NCI-H1417 (cell line): ENCODE data around the gene GBX1.

ENCODE experiments used
- DNase-seq, 3 experiments: peaks; one replicate each; lab custom pipeline; 2025; lab: John Stamatoyannopoulos, UW

The GBX1 gene

GRCh38 chr7:151193203-151193978 is 25.9 kb upstream of the GBX1 start:
- DNase-seq = no peak

- DNase-seq = no peak
Observed at GRCh38 chr7:151192002-151192539, 24.6 kb upstream of the GBX1 start.

GRCh38 chr7:151191544-151191943 is 24.1 kb upstream of the GBX1 start:
- DNase-seq = no peak

- DNase-seq = no peak
Observed at GRCh38 chr7:151189038-151189437, 21.5 kb upstream of the GBX1 start.

- DNase-seq = no peak
Observed at GRCh38 chr7:151188252-151188542, 20.7 kb upstream of the GBX1 start.

GRCh38 chr7:151187409-151188251 is 20.1 kb upstream of the GBX1 start:
- DNase-seq = no peak

GRCh38 chr7:151186640-151187408 is 19.3 kb upstream of the GBX1 start, which contains the start of gene ASB10:
TSS of gene ASB10 (minus strand) at chr7:151187250. CDS start at chr7:151187130, 120 bp downstream.
- no peak for DNase-seq

GRCh38 chr7:151185762-151186639 is 18.5 kb upstream of the GBX1 start:
- no peak for DNase-seq

GRCh38 chr7:151181011-151181431 is 13.5 kb upstream of the GBX1 start:
- no peak for DNase-seq

- no peak for DNase-seq
Observed at GRCh38 chr7:151179946-151180345, 12.5 kb upstream of the GBX1 start.

- no peak for DNase-seq
Observed at GRCh38 chr7:151179287-151179860, 11.9 kb upstream of the GBX1 start.

GRCh38 chr7:151178831-151179230 is 11.3 kb upstream of the GBX1 start:
- no peak for DNase-seq

GRCh38 chr7:151178236-151178635 is 10.7 kb upstream of the GBX1 start:
- no peak for DNase-seq

- no peak for DNase-seq
Observed at GRCh38 chr7:151177310-151177709, 9.8 kb upstream of the GBX1 start.

GRCh38 chr7:151176401-151176800 is 8.9 kb upstream of the GBX1 start:
- DNase-seq = no peak

GRCh38 chr7:151175793-151176311 is 8.4 kb upstream of the GBX1 start:
- no peak for DNase-seq

GRCh38 chr7:151175047-151175792 is 7.7 kb upstream of the GBX1 start:
- DNase-seq = no peak

GRCh38 chr7:151174246-151175046 is 7.0 kb upstream of the GBX1 start:
- no peak for DNase-seq
